ENCODE results near the gene DSCAML1. TPM values are rescaled to one million over a fixed set of nuclear protein-coding genes. Genes with fewer than 3 reads are reported as not detected.

The DSCAML1 gene
- total and polyA plus RNA-seq, 2 of the 8 experiments (the other 6 are each of a cell fraction or from before 2014, with no cell fraction given) = 0.19 to 0.24 TPM

DNA sequence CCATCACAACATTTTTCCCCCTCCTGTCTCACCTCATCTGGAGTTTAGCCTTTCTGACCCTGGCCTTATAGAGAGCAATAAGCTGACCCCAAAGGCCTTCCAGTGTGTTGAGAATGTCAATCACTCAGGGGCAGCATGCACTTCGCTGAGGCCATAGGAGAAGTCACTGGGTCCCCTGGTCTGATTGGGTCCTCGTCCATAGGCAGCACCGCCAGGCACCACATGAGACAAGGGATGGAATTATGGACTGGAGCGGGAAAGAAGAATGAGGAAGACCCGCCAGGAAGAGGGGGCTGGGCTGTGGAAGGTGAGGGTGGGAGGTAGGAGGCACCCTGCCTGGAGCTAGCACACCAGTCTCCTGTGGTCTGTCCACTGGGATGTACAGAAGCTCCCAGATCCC is 72.9 kb downstream of the DSCAML1 start:
- Histone ChIP-seq H3K79me1 (ENCODE audit: low read depth, low read length) (no peaks in the 10 kb centered on the region), H3K9ac (replicated peaks in 1 of 4; ENCODE audit: extremely low read depth in 1 of 4, low read depth in 3 of 4, low read length in 3 of 4) (no peak overlapping the region), H2BK20ac (ENCODE audit: low read length) (no peak overlapping the region), H3K4ac (replicated peaks; ENCODE audit: insufficient read length, low read depth, low read length) (no peak overlapping the region), H3K4me2 (ENCODE audit: insufficient read depth in 1 of 2, low read depth in 2 of 2, low read length in 2 of 2) (peak overlapping the region in 1 of 2 experiments; percentile 26; a peak in 3 of 4 replicates), H3K79me2 (ENCODE audit: control insufficient read depth in 1 of 2, insufficient read depth in 2 of 2, low read length in 2 of 2) (no peaks in the 10 kb centered on the region), H3K23ac (ENCODE audit: insufficient read length) (no peak overlapping the region), H2AK5ac (ENCODE audit: low read depth, low read length) (no peak overlapping the region), H2BK120ac (replicated peaks; ENCODE audit: low read depth, low read length) (no peak overlapping the region), H3K23me2 (ENCODE audit: low read depth, low read length) (peaks cover 2% of the 10 kb centered on the region; the same call in 1 of the 2 replicates), H2AFZ (ENCODE audit: low read length) (no peak overlapping the region), H3K4me1 (replicated peaks in 1 of 4; ENCODE audit: control insufficient read depth in 3 of 4, insufficient read depth in 4 of 4, low read length in 3 of 4) (peaks cover 8 to 20% (median 12%) of the 10 kb centered on the region in 4 experiments), H3K56ac (replicated peaks; ENCODE audit: insufficient read length, low read depth, low read length) (no peak overlapping the region), H3K9me3 (ENCODE audit: insufficient read depth in 2 of 2, low read depth in 1 of 2, low read length in 1 of 2) (no peaks in the 10 kb centered on the region), H2BK15ac (ENCODE audit: low read length) (no peak overlapping the region), H4K8ac (ENCODE audit: extremely low read depth, insufficient read depth, low read length) (no peak overlapping the region), H4K20me1 (replicated peaks in 1 of 2; ENCODE audit: control insufficient read depth in 1 of 2, insufficient read depth in 2 of 2, low read length in 2 of 2) (no peaks in the 10 kb centered on the region), H3K36me3 (ENCODE audit: control insufficient read depth in 2 of 4, insufficient read depth in 4 of 4, low read length in 3 of 4) (no peaks in the 10 kb centered on the region), H3K4me3 (ENCODE audit: extremely low read depth in 1 of 4, insufficient read depth in 2 of 4, low read depth in 3 of 4, low read length in 4 of 4) (no peak overlapping the region), H4K5ac (ENCODE audit: insufficient read length, low read depth, low read length) (no peak overlapping the region), H3K27me3 (replicated peaks in 1 of 4; ENCODE audit: control insufficient read depth in 3 of 4, extremely low read depth in 1 of 4, insufficient read depth in 3 of 4, low read length in 3 of 4) (peaks cover 0 to 6% (median 4%) of the 10 kb centered on the region in 4 experiments; a peak in 3 of 7 replicates), H4K91ac (replicated peaks; ENCODE audit: insufficient read length, low read length) (no peak overlapping the region), H3K18ac (ENCODE audit: extremely low read depth, low read length) (no peak overlapping the region), H2BK12ac (ENCODE audit: low read depth, low read length) (no peak overlapping the region), H3K27ac (ENCODE audit: low read depth, low read length) (no peak overlapping the region), H2BK5ac (ENCODE audit: low read depth, low read length) (no peak overlapping the region), H3K14ac (ENCODE audit: insufficient read length) (no peak overlapping the region)
- no peak for DNase-seq (ENCODE audit: low read depth in 1 of 2, low spot score in 2 of 2)
- 53% methylated on average over 5 of the region's 5 CpGs; no CpG with 5 or more reads in 1 of the 2 experiments for WGBS, 2 experiments (ENCODE audit: extremely low coverage in 1 of 2, insufficient coverage in 1 of 2, insufficient read length in 1 of 2, insufficient replicate concordance in 2 of 2, low coverage in 1 of 2, low lambda C conversion rate in 2 of 2, missing lambda C conversion rate in 1 of 2)
- CTCF ChIA-PET (ENCODE audit: partially characterized antibody) = interaction anchor here (1.1 to 1.6 kb wide), 5 partner anchors 11 to 103 kb away, joined by 3 to 5 read pairs (median 4); no protein-coding TSS in a partner anchor
- no peak for FAIRE-seq
- POLR2A ChIA-PET (ENCODE audit: partially characterized antibody) = interaction anchor here (1.6 kb wide), 1 partner anchor 7 kb away, joined by 3 read pairs; no protein-coding TSS in a partner anchor
- TF ChIP-seq KDM4A (IDR thresholded peaks at IDR 0.05; ENCODE audit: low read depth, low read length, severe bottlenecking) (no peak), RBBP5 (IDR thresholded peaks at IDR 0.05; ENCODE audit: borderline replicate concordance, low read depth, low read length) (no peak), CEBPB (IDR thresholded peaks at IDR 0.05; ENCODE audit: low read depth, low read length) (no peak), FOSL1 (IDR thresholded peaks at IDR 0.05; ENCODE audit: insufficient read depth, low read depth, low read length) (no peak), ASH2L (IDR thresholded peaks at IDR 0.05; ENCODE audit: low read length) (no peak), JUN (IDR thresholded peaks at IDR 0.05; ENCODE audit: low read depth, low read length) (no peak), POU5F1 (IDR thresholded peaks at IDR 0.05; ENCODE audit: low read depth, low read length) (no peak), EGR1 (IDR thresholded peaks at IDR 0.05; ENCODE audit: borderline replicate concordance, low read depth, low read length) (no peak), CBX5 (IDR thresholded peaks at IDR 0.05; ENCODE audit: low read depth, low read length) (no peak), JUND (IDR thresholded peaks at IDR 0.05; ENCODE audit: low read length) (no peak), SP4 (IDR thresholded peaks at IDR 0.05; ENCODE audit: low read length) (no peak), CHD1 (IDR thresholded peaks at IDR 0.05; ENCODE audit: low read depth, low read length) (no peak), KDM5A (IDR thresholded peaks at IDR 0.05; ENCODE audit: low read length) (no peak), BACH1 (IDR thresholded peaks at IDR 0.05; ENCODE audit: low read length) (no peak)
- TF ChIP-seq, protein P1, sequence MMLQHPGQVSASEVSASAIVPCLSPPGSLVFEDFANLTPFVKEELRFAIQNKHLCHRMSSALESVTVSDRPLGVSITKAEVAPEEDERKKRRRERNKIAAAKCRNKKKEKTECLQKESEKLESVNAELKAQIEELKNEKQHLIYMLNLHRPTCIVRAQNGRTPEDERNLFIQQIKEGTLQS (IDR thresholded peaks at IDR 0.05; ENCODE audit: insufficient read depth, low read depth, low read length) = no peak

Data from H1 (cell line).